ENCODE results near the gene PIK3C3.
"Not testable (repeated sequence)": the region's sequence is repeated elsewhere in the genome, so short reads cannot be mapped to it uniquely, and the experiment has no call there.

PIK3C3 gene

DNA sequence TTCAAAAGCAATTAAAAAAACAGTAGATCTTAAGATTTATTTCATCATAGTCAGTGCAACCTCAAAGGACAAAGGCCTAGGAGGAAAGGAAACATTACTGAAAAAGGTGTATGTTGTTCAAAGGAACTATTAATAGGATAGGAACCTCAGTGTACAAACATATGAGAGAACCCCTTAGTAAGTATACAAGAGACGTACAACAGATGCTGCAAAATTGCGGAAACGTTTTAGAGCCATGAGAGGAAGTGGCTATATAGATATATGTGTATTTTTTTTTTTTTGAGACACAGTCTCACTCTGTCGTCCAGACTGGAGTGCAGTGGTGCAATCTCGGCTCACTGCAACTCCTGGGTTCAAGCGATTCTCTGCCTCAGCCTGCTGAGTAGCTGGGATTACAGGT, 22.2 kb downstream of the PIK3C3 start:
- FAIRE-seq (no peak), DNase-seq (ENCODE audit: insufficient read length, low spot score) (no peak)
- no peak for TF ChIP-seq POLR2A (IDR thresholded peaks at IDR 0.05; ENCODE audit: low read depth, low read length)

DNA sequence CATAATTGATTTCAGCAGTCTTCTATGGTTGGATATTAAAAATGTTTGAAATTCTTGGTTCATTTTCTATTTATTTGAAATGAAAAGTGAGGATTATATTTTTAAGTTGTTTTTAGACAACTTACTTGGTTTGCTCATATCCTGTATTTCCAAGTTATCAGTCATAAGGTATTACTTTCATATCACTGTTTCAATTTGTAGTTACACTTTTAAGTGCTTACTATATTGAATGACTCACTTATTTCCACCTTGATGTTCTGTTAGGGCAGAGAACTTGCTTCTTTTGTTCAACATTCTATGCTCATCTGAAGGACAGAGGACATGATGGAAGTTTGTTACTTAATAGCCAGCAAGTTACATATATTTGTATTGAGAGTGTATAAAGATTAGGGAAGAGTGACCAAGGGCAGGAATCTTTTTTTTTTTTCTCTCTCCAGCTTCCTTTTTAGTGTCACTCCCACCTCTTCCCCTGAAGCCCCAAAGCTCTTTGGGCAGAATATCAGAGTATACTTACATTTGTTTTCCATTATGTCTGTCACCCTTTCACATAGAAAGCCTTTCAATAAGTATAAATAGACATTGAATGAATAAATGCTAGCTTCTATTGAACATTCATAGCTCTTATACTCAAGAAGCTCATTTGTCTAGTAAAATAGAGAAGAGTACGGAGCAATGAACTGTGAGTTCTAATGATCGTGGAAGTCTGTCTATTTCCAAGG, 28.1 kb downstream of the PIK3C3 start:
- no peak for DNase-seq (ENCODE audit: insufficient read length, low spot score)
- TF ChIP-seq POLR2A (IDR thresholded peaks at IDR 0.05; ENCODE audit: low read depth, low read length) = no peak
- FAIRE-seq = no peak

DNA sequence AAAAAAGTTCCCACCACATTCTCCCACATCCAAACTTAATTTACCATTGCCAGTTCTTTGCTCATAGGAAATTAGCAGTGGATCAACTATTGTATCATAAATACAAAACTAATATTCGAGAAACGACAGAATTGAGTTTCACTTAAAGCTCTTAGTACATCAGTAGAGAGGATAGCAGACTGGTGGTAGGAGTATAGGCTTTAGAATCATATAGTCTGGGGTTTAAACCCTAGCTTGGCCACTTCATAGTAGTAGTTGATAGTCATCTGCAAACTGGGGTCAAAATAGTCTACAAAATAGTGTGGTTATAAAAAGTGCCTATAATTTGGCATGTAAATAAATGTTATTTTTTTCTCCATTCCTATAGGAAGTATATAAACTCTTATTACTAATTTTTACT, 30.9 kb downstream of the PIK3C3 start:
- DNase-seq (ENCODE audit: insufficient read length, low spot score) (no peak), FAIRE-seq (no peak)
- no peak for TF ChIP-seq POLR2A (IDR thresholded peaks at IDR 0.05; ENCODE audit: low read depth, low read length)

GRCh38 chr18:41989508-41989907, 34.5 kb downstream of the PIK3C3 start:
- no peak for FAIRE-seq
- DNase-seq (ENCODE audit: insufficient read length, low spot score) = no peak
- no peak for TF ChIP-seq POLR2A (IDR thresholded peaks at IDR 0.05; ENCODE audit: low read depth, low read length)

DNA sequence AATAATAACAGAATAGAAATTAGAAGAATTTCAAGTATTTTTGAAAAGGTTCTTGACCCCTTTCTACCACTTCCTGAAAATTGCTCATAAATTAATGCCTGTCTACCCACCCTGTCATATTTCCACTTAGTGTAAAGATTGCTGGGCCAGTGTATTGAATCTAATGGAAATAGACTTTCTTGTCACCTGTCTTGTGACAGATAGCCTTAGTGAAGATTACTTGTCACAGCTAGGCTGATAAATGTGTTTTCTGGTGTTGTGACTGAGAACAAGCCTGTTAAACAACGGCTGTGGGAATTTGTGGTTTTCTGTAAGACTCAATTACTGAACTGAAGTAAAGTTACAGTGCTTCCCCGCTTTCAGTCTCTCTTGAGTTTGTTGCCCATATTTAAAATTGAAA, 37.0 kb downstream of the PIK3C3 start:
- no peak for TF ChIP-seq POLR2A (IDR thresholded peaks at IDR 0.05; ENCODE audit: low read depth, low read length)
- DNase-seq (ENCODE audit: insufficient read length, low spot score) (no peak), FAIRE-seq (no peak)

DNA sequence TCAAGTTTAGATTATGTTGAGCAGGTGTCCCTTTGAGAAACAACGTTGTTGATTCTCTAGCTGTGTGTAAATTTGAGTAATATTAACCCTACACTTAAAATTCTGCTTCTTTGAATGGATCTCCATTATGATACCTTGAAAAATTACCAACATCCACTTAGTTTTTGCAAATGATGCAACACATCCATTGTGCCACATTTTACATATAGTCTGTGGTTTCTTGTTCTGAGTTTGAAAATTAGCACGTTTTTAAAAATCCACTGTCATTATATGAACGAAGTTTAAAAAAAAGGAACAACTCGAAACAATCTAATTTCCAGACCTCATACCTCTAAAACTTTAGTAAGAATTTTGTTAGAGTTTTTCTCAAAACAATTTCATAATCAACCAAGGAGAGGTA, 37.7 kb downstream of the PIK3C3 start:
- DNase-seq (ENCODE audit: insufficient read length, low spot score) (no peak), FAIRE-seq (no peak)
- TF ChIP-seq POLR2A (IDR thresholded peaks at IDR 0.05; ENCODE audit: low read depth, low read length) = no peak

DNA sequence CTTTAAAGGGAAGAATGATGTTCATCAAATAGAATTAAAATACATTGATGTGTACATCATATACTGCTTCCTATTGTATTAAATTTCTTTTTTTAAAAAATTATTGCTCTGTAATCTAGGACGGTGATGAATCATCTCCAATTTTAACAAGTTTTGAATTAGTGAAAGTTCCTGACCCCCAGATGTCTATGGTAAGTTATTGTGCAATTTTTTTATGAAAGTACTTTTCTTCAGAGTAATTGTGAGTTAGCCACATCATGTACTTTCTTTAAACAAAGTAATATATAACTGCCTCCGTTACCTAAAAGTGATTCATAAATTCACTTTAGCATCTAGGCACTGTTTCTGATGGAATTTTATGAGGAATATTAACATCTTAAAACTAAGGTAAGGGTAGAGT, 38.1 kb downstream of the PIK3C3 start:
- no peak for DNase-seq (ENCODE audit: insufficient read length, low spot score)

GRCh38 chr18:41996020-41996419, 41.0 kb downstream of the PIK3C3 start:
- DNase-seq (ENCODE audit: insufficient read length, low spot score) (no peak), FAIRE-seq (no peak)
- TF ChIP-seq POLR2A (IDR thresholded peaks at IDR 0.05; ENCODE audit: low read depth, low read length) = no peak

More for the DNA sequence above, 38.1 kb downstream of the PIK3C3 start:
- no peak for FAIRE-seq
- TF ChIP-seq POLR2A (IDR thresholded peaks at IDR 0.05; ENCODE audit: low read depth, low read length) = no peak

DNA sequence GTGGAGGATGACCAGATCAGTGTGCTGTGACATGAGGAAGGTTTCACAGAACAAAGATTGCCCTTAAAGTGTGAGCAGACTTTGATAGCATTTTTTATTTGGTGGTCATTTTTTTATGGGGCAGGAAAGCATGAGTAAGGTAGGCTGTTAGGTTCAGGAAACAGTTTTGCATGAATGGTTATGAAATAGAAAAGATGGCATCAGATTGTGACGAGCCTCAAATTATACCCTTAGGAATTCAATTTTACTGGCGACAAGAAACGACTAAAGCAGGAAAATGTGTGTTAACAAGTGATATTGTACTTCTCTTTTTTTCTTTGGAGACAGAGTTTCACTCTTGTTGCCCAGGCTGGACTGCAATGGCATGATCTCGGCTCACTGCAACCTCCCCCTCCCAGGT, 44.7 kb downstream of the PIK3C3 start:
- FAIRE-seq (no peak), DNase-seq (ENCODE audit: insufficient read length, low spot score) (no peak)
- no peak for TF ChIP-seq POLR2A (IDR thresholded peaks at IDR 0.05; ENCODE audit: low read depth, low read length)

GRCh38 chr18:42001801-42002200, 46.8 kb downstream of the PIK3C3 start:
- no peak for TF ChIP-seq POLR2A (IDR thresholded peaks at IDR 0.05; ENCODE audit: low read depth, low read length)
- DNase-seq (ENCODE audit: insufficient read length, low spot score) = no peak
- no peak for FAIRE-seq

DNA sequence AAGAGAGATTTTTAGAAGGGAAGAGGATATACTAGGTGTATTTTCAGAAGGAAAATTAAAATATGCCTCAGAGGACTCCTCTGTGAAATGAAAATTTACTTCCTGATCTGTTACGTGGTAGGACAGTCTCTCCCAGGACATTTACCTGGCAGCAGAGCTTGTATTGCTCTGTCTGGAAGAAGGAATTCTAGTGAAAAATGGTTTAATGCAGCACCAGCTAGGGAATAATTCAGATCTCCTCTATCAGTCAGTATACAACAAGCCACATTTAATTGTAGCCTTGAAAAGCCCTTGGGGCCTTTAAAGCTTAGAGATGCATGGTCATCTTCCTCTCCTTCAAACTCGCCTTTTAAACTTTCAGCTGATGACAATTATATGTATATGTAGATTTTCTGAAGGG, 49.6 kb downstream of the PIK3C3 start:
- no peak for DNase-seq (ENCODE audit: insufficient read length, low spot score)
- no peak for FAIRE-seq
- no peak for TF ChIP-seq POLR2A (IDR thresholded peaks at IDR 0.05; ENCODE audit: low read depth, low read length)

DNA sequence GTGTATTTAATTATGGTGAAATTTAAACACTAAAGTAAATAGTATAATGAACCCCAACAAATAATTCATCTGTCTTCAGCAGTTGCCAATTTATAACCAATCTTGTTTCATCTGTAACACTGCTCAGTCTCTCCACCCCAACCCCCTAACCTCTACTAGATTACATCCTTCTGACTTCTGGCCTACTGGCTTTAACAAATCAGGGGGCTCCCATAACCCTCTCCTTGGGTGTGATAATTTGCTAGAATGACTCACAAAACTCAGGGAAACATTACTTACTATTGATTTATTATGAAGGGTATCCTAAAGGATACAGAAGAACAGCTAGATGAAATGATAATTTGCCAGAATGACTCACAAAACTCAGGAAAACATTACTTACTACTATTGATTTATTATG, 50.7 kb downstream of the PIK3C3 start:
- TF ChIP-seq POLR2A (IDR thresholded peaks at IDR 0.05; ENCODE audit: low read depth, low read length) = no peak
- FAIRE-seq (no peak), DNase-seq (ENCODE audit: insufficient read length, low spot score) (no peak)

DNA sequence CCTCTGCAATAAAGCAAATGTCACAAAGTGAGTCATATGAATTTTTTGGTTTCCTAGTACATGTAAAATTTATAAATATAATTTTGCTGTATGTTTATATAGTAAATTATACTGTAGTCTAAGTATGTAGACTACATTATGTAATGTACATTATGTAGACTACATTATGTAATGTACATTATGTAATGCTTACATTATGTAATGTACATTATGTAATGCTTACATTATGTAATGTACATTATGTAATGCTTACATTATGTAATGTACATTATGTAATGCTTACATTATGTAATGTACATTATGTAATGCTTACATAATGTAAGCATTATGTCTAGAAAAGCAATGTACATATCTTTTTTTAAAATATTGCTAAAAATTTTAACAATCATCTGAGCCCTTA, 54.4 kb downstream of the PIK3C3 start:
- not testable (repeated sequence) for FAIRE-seq; DNase-seq (ENCODE audit: insufficient read length, low spot score)

DNA sequence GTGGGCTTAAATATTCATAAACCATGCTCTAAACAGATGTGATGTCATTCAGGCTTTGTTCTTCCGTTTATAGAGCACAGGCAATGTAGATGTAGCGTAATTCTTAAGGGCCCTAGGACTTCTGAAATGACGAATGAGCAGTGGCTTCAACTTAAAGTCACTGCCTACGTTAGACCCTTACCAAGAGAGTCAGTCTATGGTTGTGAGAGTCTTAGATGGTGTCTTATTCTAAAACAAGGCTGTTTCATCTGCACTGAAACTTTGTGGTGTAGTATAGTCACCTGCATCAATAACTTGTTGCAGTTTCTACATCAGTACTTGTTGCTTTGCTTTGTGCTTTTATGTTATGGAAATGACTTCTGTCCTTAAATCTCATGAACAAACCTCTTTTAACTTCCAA, 56.0 kb downstream of the PIK3C3 start:
- FAIRE-seq (no peak), DNase-seq (ENCODE audit: insufficient read length, low spot score) (no peak)
- no peak for TF ChIP-seq POLR2A (IDR thresholded peaks at IDR 0.05; ENCODE audit: low read depth, low read length)

GRCh38 chr18:42018831-42019230, 63.8 kb downstream of the PIK3C3 start:
- no peak for FAIRE-seq
- TF ChIP-seq POLR2A (IDR thresholded peaks at IDR 0.05; ENCODE audit: low read depth, low read length) = no peak
- no peak for DNase-seq (ENCODE audit: insufficient read length, low spot score)

GRCh38 chr18:42024131-42024530, 69.1 kb downstream of the PIK3C3 start:
- FAIRE-seq = no peak

More at GRCh38 chr18:42024131-42024530, 69.1 kb downstream of the PIK3C3 start:
- TF ChIP-seq POLR2A (IDR thresholded peaks at IDR 0.05; ENCODE audit: low read depth, low read length) = no peak
- DNase-seq (ENCODE audit: insufficient read length, low spot score) = no peak

Data from H54 (cell line).